GM21576 (cell line): Measurements from ENCODE around the gene DLGAP1.
"Not testable (repeated sequence)": the region's sequence is repeated elsewhere in the genome, so short reads cannot be mapped to it uniquely, and the experiment has no call there.

Experiments used
- ATAC-seq: cut with Tn5 transposase; IDR thresholded peaks from one replicate; pipeline ENCODE4 v1.9.1; 2021; ENCODE audit warnings: mild to moderate bottlenecking, moderate library complexity; ENCODE audit not compliant: unreplicated experiment

The DLGAP1 gene

DNA sequence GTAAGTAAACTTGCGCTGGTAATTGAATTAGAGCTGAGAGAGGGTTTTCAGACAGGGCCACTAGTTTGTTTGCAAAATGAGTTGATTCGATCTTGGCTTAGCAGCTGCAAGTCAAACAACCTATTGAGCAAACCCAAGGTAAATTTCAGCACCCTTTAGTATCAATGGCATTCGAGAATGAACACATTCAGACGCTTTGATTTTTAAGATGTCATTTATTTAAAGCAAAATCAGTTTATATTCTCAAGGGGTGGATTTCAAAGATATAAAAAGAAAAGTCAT is 960.9 kb downstream of the DLGAP1 start:
- ATAC-seq = no peak

DNA sequence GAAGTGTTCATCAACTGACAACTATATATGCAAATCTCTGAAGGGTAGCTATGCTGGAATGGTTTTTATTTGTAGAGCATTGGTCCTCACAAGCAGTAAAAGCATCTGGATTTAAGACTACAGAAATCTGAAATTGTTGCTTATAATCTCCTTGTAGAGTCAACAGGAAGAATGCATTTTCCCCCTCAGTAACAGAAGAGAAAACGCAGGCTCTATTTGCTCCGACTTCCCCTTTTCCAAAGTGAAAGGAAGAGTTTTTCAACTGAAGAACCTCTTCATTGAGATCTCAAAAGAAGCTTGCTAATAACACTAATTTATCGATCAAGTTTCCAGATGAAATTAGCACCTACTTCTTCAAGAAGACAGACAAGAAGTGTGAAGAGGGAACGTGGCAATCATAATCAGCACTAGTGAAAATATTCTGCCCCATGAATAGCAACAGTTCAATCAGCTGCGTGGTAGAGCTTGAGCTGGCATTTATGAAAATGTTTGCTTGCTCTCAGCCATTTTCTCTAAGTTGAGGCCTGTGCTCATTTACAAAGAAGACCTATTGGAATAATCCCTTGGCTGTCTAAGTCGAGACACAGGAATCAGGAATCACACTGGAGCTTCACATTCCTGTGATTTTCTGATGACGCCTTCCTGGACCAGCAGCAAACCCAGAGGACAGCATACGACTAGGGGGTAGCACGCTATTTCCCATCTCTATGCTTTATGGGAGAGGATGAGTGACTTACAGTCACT is 961.4 kb downstream of the DLGAP1 start:
- ATAC-seq = no peak

- ATAC-seq = no peak
Observed at GRCh38 chr18:3492721-3493120, 962.4 kb downstream of the DLGAP1 start.

DNA sequence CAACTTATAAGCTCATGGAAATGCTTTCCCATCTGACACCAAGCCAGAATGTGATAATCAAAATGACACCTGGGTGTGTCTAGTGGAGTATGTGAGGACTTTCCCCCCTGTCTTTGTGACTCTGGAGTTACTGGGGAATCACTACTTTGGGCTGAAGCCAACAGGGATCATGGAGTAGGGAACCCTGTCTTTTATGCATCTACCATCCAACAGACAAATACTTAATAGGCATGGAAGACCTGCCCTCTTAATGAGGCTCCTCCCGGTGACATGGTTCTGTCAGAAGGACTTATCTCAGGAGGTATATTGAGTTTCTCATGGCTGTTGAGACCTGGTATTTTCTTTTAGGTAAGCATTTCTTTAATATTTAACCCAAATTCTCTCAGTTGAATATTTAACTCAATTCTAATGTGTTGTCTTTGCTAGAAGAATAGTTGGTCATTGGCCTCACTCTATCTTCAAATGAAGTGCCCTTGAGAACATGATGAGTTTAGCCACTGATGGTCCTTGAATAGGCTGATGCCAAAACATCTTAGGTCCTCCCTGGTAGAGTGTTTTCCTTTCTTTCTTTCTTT is 963.0 kb downstream of the DLGAP1 start:
- ATAC-seq = no peak

- no peak for ATAC-seq
Observed at GRCh38 chr18:3489462-3489861, 965.6 kb downstream of the DLGAP1 start.

DNA sequence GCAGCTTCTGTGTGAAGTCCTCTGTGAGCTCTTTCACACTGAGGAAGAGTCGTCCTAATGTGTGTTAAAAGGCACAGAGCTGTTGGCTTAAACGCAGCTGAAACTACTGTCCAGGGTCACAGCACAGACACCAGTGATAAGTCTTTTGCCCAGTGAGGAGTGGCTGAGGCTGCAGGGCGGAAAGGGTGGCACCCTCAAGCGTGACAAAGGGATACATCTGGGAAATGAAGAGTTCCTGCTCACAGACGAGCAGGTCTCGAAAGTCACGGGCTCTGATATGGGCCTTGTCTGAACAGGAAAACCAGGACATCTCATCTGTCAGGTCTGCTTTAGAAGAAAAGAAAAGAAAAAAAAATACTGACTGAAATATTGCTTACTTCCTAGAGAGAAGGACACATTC is 968.6 kb downstream of the DLGAP1 start:
- ATAC-seq = no peak

GRCh38 chr18:3485153-3486149 is 969.7 kb downstream of the DLGAP1 start:
- ATAC-seq = no peak

GRCh38 chr18:3482258-3482657 is 972.8 kb downstream of the DLGAP1 start:
- ATAC-seq = no peak

DNA sequence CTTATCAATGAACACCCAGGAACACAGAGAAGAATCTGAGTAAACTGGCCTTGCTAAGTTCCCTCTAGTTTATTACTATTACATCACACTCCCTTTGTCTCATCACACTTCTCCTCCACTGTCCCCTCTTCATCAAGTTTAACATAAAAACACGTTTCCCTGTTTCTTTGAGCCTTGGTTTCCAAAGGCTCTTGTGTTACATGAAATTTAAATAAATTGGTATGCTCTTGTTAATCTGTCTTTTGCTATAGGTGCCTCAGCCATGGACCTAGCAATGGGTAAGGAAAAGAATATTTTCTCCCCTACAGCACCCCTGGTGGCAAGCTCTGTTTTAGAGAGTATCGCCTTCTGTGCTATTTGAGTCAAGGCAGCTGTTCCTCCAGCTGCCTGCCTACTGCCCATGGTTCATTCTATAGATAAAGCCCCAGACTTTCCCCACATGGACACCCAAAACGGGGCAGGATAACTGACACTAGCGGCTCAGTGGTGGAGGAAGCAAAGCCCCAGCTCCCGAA is 973.4 kb downstream of the DLGAP1 start:
- ATAC-seq = peak; percentile 58

- ATAC-seq = no peak
Observed at GRCh38 chr18:3480827-3481573, 974.1 kb downstream of the DLGAP1 start.

- ATAC-seq = no peak
Observed at GRCh38 chr18:3479978-3480509, 975.1 kb downstream of the DLGAP1 start.

GRCh38 chr18:3478262-3478978 is 976.7 kb downstream of the DLGAP1 start:
- ATAC-seq = no peak

DNA sequence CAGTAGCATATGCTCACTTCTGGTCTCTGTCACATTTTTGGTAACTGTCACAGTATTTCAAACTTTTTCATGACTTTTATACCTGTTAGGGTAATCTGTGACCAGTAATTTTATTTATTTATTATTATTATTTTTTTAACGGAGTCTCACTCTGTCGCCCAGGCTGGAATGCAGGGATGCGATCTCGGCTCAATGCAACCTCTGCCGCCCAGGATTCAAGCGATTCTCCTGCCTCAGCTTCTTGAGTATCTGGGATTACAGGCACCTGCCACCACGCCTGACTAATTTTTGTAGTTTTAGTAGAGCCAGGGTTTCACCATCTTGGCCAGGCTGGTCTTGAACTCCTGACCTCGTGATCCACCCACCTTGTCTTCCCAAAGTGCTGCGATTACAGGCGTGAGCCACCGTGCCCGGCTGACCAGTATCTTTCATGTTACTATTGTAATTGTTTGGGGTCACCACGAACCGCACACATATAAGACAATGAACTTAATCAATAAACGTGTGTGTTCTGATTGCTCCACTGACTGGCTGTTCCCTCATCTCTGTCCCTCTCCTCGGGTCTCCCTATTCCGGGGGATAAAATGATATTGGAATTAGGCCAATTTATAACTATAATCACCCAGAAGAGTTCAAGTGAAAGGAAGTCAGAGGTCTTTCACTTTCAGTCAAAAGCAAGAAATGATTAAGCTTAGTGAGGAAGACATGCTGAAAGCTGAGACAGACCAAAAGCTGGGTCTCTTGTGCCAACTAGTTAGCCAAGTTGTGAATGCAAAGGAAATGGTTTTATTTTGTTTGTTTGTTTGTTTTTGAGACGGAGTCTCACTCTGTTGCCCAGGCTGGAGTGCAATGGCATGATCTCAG is 982.2 kb downstream of the DLGAP1 start:
- peak; percentile 87 for ATAC-seq

DNA sequence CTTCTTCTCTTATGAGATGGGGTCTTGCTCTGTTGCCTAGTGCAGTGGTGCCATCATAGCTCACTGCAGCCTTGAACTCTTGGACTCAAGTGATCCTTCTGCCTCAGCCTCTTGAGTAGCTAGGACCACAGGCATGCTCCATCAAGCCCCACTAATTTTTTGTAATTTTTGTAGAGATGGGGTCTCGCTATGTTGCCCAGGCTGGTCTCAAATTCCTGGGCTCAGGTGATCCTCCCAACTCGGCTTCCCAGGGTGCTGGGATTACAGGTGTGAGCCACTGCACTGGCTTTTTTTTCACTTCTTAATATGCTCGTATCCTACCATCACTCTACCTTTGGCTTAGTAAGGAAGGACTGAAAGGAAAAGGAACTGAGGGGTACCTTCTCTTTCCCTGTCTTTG is 983.0 kb downstream of the DLGAP1 start:
- ATAC-seq = not testable (repeated sequence)

DNA sequence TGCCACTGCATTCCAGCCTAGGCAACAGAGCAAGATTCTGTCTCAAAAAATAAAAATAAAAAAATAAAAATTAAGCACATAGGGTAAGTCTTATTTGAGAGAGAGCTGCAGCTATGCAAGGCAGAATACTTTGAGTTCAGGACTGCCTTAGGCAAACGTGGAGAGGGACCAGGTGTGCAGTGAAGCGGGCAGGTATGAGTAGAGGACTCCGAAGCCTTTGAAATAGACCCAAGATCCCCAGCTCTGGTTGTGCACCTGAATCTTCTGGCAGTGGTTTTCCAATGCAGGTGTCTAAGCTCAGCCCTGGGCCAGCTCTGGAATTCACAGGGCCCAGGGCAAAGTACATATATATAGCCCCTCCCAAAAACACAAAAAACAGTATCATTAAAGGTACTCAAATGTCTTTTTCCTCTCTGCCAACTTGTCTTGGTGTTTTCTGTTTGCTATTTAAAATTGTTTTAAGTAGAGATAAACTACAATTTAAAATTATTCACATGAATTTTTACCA is 983.9 kb downstream of the DLGAP1 start:
- ATAC-seq = no peak

GRCh38 chr18:3468833-3469232 is 986.3 kb downstream of the DLGAP1 start:
- ATAC-seq = no peak

DNA sequence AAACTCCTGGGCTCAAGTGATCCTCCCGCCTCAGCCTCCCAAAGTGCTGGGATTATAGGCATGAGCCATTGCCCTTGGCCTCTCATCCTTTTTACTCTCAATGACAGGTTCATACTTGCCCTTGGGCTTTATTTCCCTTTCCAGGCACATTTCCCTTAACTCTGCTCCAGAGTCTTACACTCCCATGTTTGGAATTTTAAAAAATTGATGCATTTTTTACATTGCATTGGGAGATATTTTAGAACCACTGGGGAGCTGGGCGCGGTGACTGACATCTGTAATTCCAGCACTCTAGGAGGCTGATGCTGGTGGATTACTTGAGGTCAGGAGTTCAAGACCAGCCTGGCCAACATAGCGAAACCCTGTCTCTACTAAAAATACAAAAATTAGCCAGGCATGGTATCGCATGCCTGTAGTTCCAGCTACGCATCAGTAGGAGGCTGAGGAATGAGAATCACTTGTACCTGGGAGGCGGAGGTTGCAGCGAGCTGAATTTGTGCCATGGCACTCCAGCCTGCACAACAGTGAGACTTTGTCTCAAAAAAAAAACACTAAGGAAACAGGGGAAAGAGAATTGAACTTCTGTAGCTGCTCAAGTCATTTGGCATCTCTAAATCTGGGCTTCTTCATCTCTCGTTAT is 986.9 kb downstream of the DLGAP1 start:
- ATAC-seq = no peak

DNA sequence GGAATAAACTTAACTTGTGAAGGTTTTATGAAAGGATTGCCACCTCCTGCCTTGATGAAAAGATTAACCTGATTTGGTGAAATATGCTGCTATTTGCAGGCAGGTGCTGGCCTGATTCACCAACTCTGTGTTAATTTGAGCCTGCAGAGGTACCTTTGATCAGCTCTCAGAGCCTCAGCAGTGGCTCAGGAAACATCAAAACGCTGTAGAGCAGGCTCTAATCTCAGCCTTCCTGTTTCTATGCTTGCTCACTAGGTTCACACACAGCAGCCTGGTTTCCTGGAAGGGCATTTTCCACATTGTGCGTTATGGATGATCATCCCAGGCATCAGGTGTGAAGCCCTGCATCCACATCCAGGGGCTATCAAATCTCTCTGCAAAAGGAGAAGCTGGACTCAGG is 988.2 kb downstream of the DLGAP1 start:
- ATAC-seq = no peak
